ENCODE data around the gene TMEM123. TPM values are rescaled to one million over a fixed set of nuclear protein-coding genes. Genes with fewer than 3 reads are reported as not detected.

The TMEM123 gene
- total and polyA plus RNA-seq, 2 of the 8 experiments (the other 6 are each of a cell fraction or from before 2014, with no cell fraction given) = 75.5 to 80.1 TPM

GRCh38 chr11:102413497-102413896 lies 39.1 kb downstream of the TMEM123 start (continued):
- TF ChIP-seq, protein P1, sequence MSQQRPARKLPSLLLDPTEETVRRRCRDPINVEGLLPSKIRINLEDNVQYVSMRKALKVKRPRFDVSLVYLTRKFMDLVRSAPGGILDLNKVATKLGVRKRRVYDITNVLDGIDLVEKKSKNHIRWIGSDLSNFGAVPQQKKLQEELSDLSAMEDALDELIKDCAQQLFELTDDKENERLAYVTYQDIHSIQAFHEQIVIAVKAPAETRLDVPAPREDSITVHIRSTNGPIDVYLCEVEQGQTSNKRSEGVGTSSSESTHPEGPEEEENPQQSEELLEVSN (IDR thresholded peaks at IDR 0.05) = no peak
- TF ChIP-seq POLR2AphosphoS5 (IDR thresholded peaks at IDR 0.05; ENCODE audit: low read depth, low read length) (no peak), EZH2 (IDR thresholded peaks at IDR 0.05; ENCODE audit: low read depth, low read length, severe bottlenecking) (no peak)
